Loucy (cell line): Measurements from ENCODE around the gene OVCH2.

Source experiments
- EZH2phosphoT487 ChIP-seq: fragments of 200-600 bp; IDR thresholded peaks from 2 replicates; pipeline ENCODE4 v1.6.1; 2018; ENCODE audit warnings: antibody characterized with exemption, mild to moderate bottlenecking, moderate library complexity, borderline replicate concordance
- TF ChIP-seq, protein P1 (sequence below): fragments of 200-600 bp; sonication (generic); conservative IDR thresholded peaks from 2 replicates; pipeline ENCODE4 v1.5.1; 2014; ENCODE audit warnings: mild to moderate bottlenecking, antibody characterized with exemption, low read length

DNA sequence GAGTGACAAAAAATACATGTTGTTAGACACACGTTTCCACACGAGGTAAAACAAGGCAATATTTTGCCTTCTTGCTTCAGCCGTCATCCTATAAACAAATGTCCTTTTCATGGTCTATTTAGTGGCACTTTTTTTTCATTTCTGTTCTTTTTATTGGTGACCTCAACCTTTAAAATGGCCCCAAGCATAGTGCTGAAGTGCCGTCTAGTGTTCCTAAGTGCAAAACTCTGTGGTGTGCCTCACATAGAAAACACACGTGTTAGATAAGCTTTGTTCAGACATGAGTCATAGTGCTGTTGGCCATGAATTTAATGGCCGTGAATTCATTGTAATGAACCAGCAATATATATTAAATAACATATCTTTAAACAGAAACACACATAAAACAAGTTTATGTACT is 15.6 kb downstream of the OVCH2 start:
- TF ChIP-seq, protein P1, sequence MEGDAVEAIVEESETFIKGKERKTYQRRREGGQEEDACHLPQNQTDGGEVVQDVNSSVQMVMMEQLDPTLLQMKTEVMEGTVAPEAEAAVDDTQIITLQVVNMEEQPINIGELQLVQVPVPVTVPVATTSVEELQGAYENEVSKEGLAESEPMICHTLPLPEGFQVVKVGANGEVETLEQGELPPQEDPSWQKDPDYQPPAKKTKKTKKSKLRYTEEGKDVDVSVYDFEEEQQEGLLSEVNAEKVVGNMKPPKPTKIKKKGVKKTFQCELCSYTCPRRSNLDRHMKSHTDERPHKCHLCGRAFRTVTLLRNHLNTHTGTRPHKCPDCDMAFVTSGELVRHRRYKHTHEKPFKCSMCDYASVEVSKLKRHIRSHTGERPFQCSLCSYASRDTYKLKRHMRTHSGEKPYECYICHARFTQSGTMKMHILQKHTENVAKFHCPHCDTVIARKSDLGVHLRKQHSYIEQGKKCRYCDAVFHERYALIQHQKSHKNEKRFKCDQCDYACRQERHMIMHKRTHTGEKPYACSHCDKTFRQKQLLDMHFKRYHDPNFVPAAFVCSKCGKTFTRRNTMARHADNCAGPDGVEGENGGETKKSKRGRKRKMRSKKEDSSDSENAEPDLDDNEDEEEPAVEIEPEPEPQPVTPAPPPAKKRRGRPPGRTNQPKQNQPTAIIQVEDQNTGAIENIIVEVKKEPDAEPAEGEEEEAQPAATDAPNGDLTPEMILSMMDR = no peak
- no peak for TF ChIP-seq EZH2phosphoT487
